Activated CD8-positive, alpha-beta T cell treated with anti-CD3 and anti-CD28 coated beads, Interleukin-2, amount 10 ng/mL, durations not matched to agents 7 days and 5 days (primary cell): ENCODE data around the gene TMEM243. TPM values are rescaled to one million over a fixed set of nuclear protein-coding genes. Genes with fewer than 3 reads are reported as not detected.

Source experiments
- ATAC-seq: fragments of 150-1000 bp; cut with Tn5 transposase; one replicate; pipeline ENCODE4 v1.10.0; 2021; ENCODE audit warnings: moderate library complexity
- CTCF ChIA-PET: fragments of 350-600 bp; sonication (Branson Sonifier 250); formaldehyde crosslinking; loops from one replicate; lab custom pipeline; 2021; ENCODE audit warnings: antibody characterized with exemption; lab: Charles Lee
- POLR2A ChIA-PET: fragments of 350-600 bp; sonication (Branson Sonifier 250); formaldehyde crosslinking; loops from one replicate; lab custom pipeline; 2021; ENCODE audit warnings: antibody characterized with exemption; lab: Charles Lee
- DNase-seq: peaks from one replicate; pipeline ENCODE4 v3.0.0-alpha.2; 2020
- H3K27ac Mint-ChIP-seq: one replicate; pipeline ENCODE4 v1.8.0; 2021; ENCODE audit warnings: mild to moderate bottlenecking, mixed read lengths
- H3K27me3 Mint-ChIP-seq: one replicate; pipeline ENCODE4 v1.8.0; 2021; ENCODE audit warnings: low read depth, mixed read lengths
- H3K36me3 Mint-ChIP-seq: one replicate; pipeline ENCODE4 v1.8.0; 2021; ENCODE audit warnings: low read depth, mixed read lengths
- H3K4me1 Mint-ChIP-seq: one replicate; pipeline ENCODE4 v1.8.0; 2021; ENCODE audit warnings: low read depth, mixed read lengths
- H3K4me3 Mint-ChIP-seq: one replicate; pipeline ENCODE4 v1.8.0; 2021; ENCODE audit warnings: mild to moderate bottlenecking, mixed read lengths
- H3K9me3 Mint-ChIP-seq: one replicate; pipeline ENCODE4 v1.8.0; 2022; ENCODE audit warnings: mixed read lengths; ENCODE audit not compliant: insufficient read depth
- total RNA-seq, 2 experiments: library from RNA; stranded (reverse); gene quantifications; one replicate each; pipeline ENCODE4 v1.2.3, GENCODE V29; 2021

TMEM243 gene
- total RNA-seq, 2 experiments from 2014 or later: 39.6 to 42.4 TPM

- Mint-ChIP-seq H3K27ac (no peak overlapping the region), H3K27me3 (no peaks in the 10 kb centered on the region), H3K4me1 (peaks cover 7% of the 10 kb centered on the region), H3K4me3 (no peak overlapping the region), H3K9me3 (no peaks in the 10 kb centered on the region), H3K36me3 (peaks cover 57% of the 10 kb centered on the region)
- ChIA-PET CTCF (interaction anchor here (1.4 kb wide), 1 partner anchor 72 kb away, joined by 3 read pairs; no protein-coding TSS in a partner anchor), POLR2A (interaction anchor here (1.3 kb wide), 1 partner anchor 12 kb away, joined by 6 read pairs; the partner anchor contains the start of gene DMTF1)
- ATAC-seq (no peak), DNase-seq (no peak)
These were observed 55.1 kb downstream of the TMEM243 start for GRCh38 chr7:87164433-87164832.

GRCh38 chr7:87159538-87159937, 60.0 kb downstream of the TMEM243 start:
- Mint-ChIP-seq H3K27ac (no peak overlapping the region), H3K4me1 (peaks cover 33% of the 10 kb centered on the region), H3K4me3 (no peak overlapping the region), H3K36me3 (peaks cover 39% of the 10 kb centered on the region), H3K9me3 (no peaks in the 10 kb centered on the region), H3K27me3 (no peaks in the 10 kb centered on the region)
- DNase-seq: no peak
- ChIA-PET POLR2A (no interaction called here), CTCF (interaction anchor here (1.0 kb wide), 2 partner anchors 11 to 77 kb away, joined by 3 to 4 read pairs; no protein-coding TSS in a partner anchor)
- no peak for ATAC-seq

GRCh38 chr7:87156709-87157108, 62.8 kb downstream of the TMEM243 start:
- Mint-ChIP-seq H3K27me3 (no peaks in the 10 kb centered on the region), H3K27ac (no peak overlapping the region), H3K9me3 (no peaks in the 10 kb centered on the region), H3K36me3 (peaks cover 34% of the 10 kb centered on the region), H3K4me3 (no peak overlapping the region), H3K4me1 (peaks cover 43% of the 10 kb centered on the region)
- ATAC-seq (no peak), DNase-seq (no peak)
- POLR2A ChIA-PET: interaction anchor here (1.1 kb wide), 1 partner anchor 60 kb away, joined by 3 read pairs; no protein-coding TSS in a partner anchor
- CTCF ChIA-PET: interaction anchor here (1.0 kb wide), 1 partner anchor 45 kb away, joined by 3 read pairs; no protein-coding TSS in a partner anchor

- no peaks in the 10 kb centered on the region for H3K9me3 Mint-ChIP-seq
- CTCF ChIA-PET: interaction anchor here (1.0 kb wide), 1 partner anchor 46 kb away, joined by 3 read pairs; no protein-coding TSS in a partner anchor
- POLR2A ChIA-PET: interaction anchor here (4.6 kb wide), 1 partner anchor 62 kb away, joined by 146 read pairs; the partner anchor contains the start of gene TMEM243
- no peaks in the 10 kb centered on the region for H3K27me3 Mint-ChIP-seq
- peaks cover 34% of the 10 kb centered on the region for H3K36me3 Mint-ChIP-seq
- no peak overlapping the region for H3K27ac Mint-ChIP-seq
- H3K4me1 Mint-ChIP-seq: peaks cover 51% of the 10 kb centered on the region
- ATAC-seq: no peak
- DNase-seq: no peak
- H3K4me3 Mint-ChIP-seq: no peak overlapping the region
These were observed 63.7 kb downstream of the TMEM243 start for GRCh38 chr7:87155788-87156187.

- peaks cover 46% of the 10 kb centered on the region for H3K4me1 Mint-ChIP-seq
- no peak for DNase-seq
- H3K4me3 Mint-ChIP-seq: peak overlapping the region; percentile 94
- ChIA-PET CTCF (interaction anchor here (0.9 to 9.5 kb wide), 7 partner anchors 13 to 225 kb away, joined by 3 to 87 read pairs (median 4); partner anchors contain the start of gene TMEM243), POLR2A (interaction anchor here (1.3 to 4.6 kb wide), 3 partner anchors 31 to 64 kb away, joined by 3 to 146 read pairs (median 36); partner anchors contain the start of gene TMEM243)
- no peak for ATAC-seq
- H3K27me3 Mint-ChIP-seq: no peaks in the 10 kb centered on the region
- H3K36me3 Mint-ChIP-seq: peaks cover 30% of the 10 kb centered on the region
- no peak overlapping the region for H3K27ac Mint-ChIP-seq
- H3K9me3 Mint-ChIP-seq: no peaks in the 10 kb centered on the region
These were observed 65.0 kb downstream of the TMEM243 start for GRCh38 chr7:87154569-87154968.

GRCh38 chr7:87154166-87154565, 65.4 kb downstream of the TMEM243 start:
- CTCF ChIA-PET: interaction anchor here (0.7 to 9.5 kb wide), 9 partner anchors 14 to 446 kb away, joined by 3 to 87 read pairs (median 4); partner anchors contain the start of gene TMEM243
- DNase-seq (no peak), ATAC-seq (no peak)
- Mint-ChIP-seq H3K27me3 (peaks cover 2% of the 10 kb centered on the region), H3K27ac (no peak overlapping the region), H3K36me3 (peaks cover 29% of the 10 kb centered on the region), H3K9me3 (no peaks in the 10 kb centered on the region), H3K4me1 (peaks cover 43% of the 10 kb centered on the region), H3K4me3 (peak overlapping the region; percentile 94)
- POLR2A ChIA-PET: interaction anchor here (0.6 to 4.6 kb wide), 6 partner anchors 14 to 64 kb away, joined by 3 to 146 read pairs (median 4); partner anchors contain the start of gene TMEM243

- ATAC-seq (peak; percentile 36), DNase-seq (peak; percentile 49)
- Mint-ChIP-seq H3K36me3 (peaks cover 28% of the 10 kb centered on the region), H3K4me1 (peaks cover 43% of the 10 kb centered on the region), H3K4me3 (peak overlapping the region; percentile 94), H3K27me3 (peaks cover 2% of the 10 kb centered on the region), H3K27ac (peak overlapping the region; percentile 97), H3K9me3 (no peaks in the 10 kb centered on the region)
- ChIA-PET POLR2A (interaction anchor here (0.6 to 4.6 kb wide), 17 partner anchors 8 to 260 kb away, joined by 3 to 146 read pairs (median 5); partner anchors contain the start of gene TMEM243), CTCF (interaction anchor here (0.7 to 9.5 kb wide), 11 partner anchors 22 to 447 kb away, joined by 3 to 87 read pairs (median 4); partner anchors contain the start of genes CROT, ELAPOR2 and TMEM243)
These were observed 66.5 kb downstream of the TMEM243 start for GRCh38 chr7:87152897-87153641.

GRCh38 chr7:87152112-87152896, 67.2 kb downstream of the TMEM243 start, which contains the start of gene DMTF1:
Gene DMTF1, plus strand, starts transcription at chr7:87152453. Its CDS starts 12,489 bp downstream, at chr7:87164942.
- POLR2A ChIA-PET: interaction anchor here (0.6 to 4.6 kb wide), 20 partner anchors 9 to 261 kb away, joined by 3 to 146 read pairs (median 5); partner anchors contain the start of genes CROT and TMEM243
- Mint-ChIP-seq H3K36me3 (peaks cover 27% of the 10 kb centered on the region), H3K9me3 (no peaks in the 10 kb centered on the region), H3K27me3 (peaks cover 2% of the 10 kb centered on the region), H3K27ac (peak within 1 kb of the TSS; percentile 97), H3K4me1 (peaks cover 43% of the 10 kb centered on the region), H3K4me3 (peak within 1 kb of the TSS; percentile 94)
- peak; percentile 83 for ATAC-seq
- CTCF ChIA-PET: interaction anchor here (0.9 to 9.5 kb wide), 8 partner anchors 23 to 237 kb away, joined by 3 to 87 read pairs (median 4); partner anchors contain the start of genes CROT, ELAPOR2 and TMEM243
- peak; percentile 89 for DNase-seq

- DNase-seq (no peak), ATAC-seq (peak; percentile 50)
- H3K4me3 Mint-ChIP-seq: peak overlapping the region; percentile 94
- peaks cover 2% of the 10 kb centered on the region for H3K27me3 Mint-ChIP-seq
- H3K9me3 Mint-ChIP-seq: no peaks in the 10 kb centered on the region
- peak overlapping the region; percentile 97 for H3K27ac Mint-ChIP-seq
- H3K4me1 Mint-ChIP-seq: peaks cover 37% of the 10 kb centered on the region
- ChIA-PET POLR2A (interaction anchor here (0.8 to 4.6 kb wide), 15 partner anchors 8 to 262 kb away, joined by 3 to 146 read pairs (median 5); partner anchors contain the start of genes CROT and TMEM243), CTCF (interaction anchor here (1.1 to 9.5 kb wide), 6 partner anchors 61 to 236 kb away, joined by 3 to 87 read pairs (median 6); partner anchors contain the start of genes ELAPOR2 and TMEM243)
- H3K36me3 Mint-ChIP-seq: peaks cover 22% of the 10 kb centered on the region
These were observed 67.8 kb downstream of the TMEM243 start for GRCh38 chr7:87151729-87152111.

- POLR2A ChIA-PET: interaction anchor here (1.2 to 4.6 kb wide), 4 partner anchors 13 to 203 kb away, joined by 4 to 146 read pairs (median 10); partner anchors contain the start of gene TMEM243
- H3K4me3 Mint-ChIP-seq: peak overlapping the region; percentile 94
These were observed 68.4 kb downstream of the TMEM243 start for GRCh38 chr7:87151002-87151728.

More at GRCh38 chr7:87151002-87151728, 68.4 kb downstream of the TMEM243 start:
- DNase-seq (no peak), ATAC-seq (no peak)
- Mint-ChIP-seq H3K27me3 (peaks cover 2% of the 10 kb centered on the region), H3K36me3 (peaks cover 20% of the 10 kb centered on the region), H3K4me1 (peaks cover 34% of the 10 kb centered on the region), H3K9me3 (no peaks in the 10 kb centered on the region), H3K27ac (peak overlapping the region; percentile 97)
- CTCF ChIA-PET: interaction anchor here (1.5 to 9.5 kb wide), 2 partner anchors 85 to 222 kb away, joined by 6 to 87 read pairs; no protein-coding TSS in a partner anchor
